ENCODE measurements around the gene CRYZL1.
A peak's percentile ranks its signal among the peaks of the same experiment; 100 is the strongest.

Gene CRYZL1

DNA sequence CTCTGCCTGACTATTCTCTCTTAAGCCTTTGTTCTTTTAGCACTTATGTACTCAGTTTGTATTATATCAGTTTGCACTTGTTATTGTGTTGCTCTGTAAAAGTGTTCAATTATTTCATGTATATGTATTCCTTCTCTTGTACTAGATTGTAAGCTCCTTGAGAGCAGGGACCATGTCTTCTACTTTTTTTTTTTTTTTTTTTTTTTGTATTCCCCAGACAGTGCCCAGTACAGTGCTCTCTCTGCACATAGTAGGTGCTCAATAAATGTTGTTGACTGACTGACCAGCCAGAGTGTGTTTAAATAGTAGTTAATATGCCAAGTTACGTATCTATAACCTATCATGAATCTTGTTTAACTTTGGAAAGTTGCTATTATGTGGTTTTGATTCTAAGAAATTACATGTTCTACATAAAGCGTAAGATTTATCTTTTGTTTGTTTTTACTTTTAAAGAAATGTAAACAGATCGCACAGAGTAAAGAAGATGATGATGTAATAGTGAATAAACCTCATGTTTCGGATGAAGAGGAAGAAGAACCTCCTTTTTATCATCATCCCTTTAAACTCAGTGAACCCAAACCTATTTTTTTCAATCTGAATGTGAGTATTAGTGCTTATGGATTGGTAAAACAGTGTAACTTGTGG is 82.6 kb downstream of the CRYZL1 start:
- DNase-seq = no peak

DNA sequence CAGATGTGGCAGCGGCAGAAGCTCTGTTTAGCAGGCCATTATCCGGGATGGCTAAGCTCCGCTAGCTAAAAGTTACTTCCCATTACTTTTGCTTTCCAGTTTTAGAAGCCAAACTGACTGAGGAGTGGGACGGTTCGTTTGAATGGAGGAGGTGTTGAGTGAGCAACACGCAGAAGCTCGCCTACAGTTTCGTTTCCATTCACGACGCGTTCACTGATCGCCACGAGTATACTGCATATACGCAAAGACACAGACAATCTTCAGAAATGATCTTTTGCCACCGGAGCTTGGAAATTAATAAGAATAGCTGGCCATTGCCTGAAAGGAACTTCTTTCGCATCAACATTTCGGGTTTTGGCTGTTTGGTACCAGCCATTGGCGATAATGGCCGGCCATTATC is 84.1 kb downstream of the CRYZL1 start:
- no peak for DNase-seq

DNA sequence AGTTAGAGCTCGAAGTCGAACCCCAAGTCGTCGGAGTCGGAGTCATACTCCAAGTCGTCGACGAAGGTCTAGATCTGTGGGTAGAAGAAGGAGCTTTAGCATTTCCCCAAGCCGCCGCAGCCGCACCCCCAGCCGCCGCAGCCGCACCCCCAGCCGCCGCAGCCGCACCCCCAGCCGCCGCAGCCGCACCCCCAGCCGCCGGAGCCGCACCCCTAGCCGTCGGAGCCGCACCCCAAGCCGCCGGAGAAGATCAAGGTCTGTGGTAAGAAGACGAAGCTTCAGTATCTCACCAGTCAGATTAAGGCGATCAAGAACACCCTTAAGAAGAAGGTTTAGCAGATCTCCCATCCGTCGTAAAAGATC is 86.6 kb downstream of the CRYZL1 start:
- no peak for DNase-seq

DNA sequence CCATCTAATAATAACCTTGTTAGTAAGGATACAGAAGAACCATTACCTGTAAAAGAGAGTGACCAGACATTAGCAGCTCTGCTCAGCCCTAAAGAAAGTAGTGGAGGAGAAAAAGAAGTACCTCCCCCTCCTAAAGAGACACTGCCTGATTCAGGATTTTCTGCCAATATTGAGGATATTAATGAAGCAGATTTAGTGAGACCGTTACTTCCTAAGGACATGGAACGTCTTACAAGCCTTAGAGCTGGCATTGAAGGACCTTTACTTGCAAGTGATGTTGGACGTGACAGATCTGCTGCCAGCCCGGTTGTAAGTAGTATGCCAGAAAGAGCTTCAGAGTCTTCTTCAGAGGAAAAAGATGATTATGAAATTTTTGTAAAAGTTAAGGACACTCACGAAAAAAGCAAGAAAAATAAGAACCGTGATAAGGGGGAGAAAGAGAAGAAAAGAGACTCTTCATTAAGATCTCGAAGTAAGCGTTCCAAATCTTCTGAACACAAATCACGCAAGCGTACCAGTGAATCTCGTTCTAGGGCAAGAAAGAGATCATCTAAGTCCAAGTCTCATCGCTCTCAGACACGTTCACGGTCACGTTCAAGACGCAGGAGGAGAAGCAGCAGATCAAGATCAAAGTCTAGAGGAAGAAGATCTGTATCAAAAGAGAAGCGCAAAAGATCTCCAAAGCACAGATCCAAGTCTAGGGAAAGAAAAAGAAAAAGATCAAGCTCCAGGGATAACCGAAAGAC is 87.1 kb downstream of the CRYZL1 start:
- no peak for DNase-seq

DNA sequence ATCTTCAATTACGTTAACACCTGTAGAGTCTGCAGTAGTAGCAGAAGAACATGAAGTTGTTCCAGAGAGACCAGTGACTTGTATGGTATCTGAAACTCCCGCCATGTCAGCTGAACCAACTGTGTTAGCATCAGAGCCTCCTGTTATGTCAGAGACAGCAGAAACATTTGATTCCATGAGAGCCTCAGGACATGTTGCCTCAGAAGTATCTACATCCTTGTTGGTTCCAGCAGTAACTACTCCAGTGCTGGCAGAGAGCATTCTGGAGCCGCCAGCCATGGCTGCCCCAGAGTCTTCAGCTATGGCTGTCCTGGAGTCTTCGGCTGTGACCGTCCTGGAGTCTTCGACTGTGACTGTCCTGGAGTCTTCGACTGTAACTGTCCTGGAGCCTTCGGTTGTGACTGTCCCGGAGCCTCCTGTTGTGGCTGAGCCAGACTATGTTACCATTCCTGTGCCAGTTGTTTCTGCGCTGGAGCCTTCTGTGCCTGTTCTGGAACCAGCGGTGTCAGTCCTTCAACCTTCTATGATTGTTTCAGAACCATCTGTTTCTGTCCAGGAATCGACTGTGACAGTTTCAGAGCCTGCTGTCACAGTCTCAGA is 88.4 kb downstream of the CRYZL1 start:
- DNase-seq = no peak

DNA sequence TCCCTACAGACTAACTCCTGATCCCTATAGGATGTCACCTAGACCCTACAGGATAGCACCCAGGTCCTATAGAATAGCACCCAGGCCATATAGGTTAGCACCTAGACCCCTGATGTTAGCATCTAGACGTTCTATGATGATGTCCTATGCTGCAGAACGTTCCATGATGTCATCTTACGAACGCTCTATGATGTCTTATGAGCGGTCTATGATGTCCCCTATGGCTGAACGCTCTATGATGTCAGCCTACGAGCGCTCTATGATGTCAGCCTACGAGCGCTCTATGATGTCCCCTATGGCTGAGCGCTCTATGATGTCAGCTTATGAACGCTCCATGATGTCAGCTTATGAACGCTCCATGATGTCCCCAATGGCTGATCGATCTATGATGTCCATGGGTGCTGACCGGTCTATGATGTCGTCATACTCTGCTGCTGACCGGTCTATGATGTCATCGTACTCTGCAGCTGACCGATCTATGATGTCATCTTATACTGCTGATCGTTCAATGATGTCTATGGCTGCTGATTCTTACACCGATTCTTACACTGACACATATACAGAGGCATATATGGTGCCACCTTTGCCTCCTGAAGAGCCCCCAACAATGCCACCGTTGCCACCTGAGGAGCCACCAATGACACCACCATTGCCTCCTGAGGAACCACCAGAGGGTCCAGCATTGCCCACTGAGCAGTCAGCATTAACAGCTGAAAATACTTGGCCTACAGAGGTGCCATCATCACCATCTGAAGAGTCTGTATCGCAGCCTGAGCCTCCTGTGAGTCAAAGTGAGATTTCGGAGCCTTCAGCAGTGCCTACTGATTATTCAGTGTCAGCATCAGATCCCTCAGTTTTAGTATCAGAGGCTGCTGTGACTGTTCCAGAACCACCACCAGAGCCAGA is 89.2 kb downstream of the CRYZL1 start:
- DNase-seq = no peak

DNA sequence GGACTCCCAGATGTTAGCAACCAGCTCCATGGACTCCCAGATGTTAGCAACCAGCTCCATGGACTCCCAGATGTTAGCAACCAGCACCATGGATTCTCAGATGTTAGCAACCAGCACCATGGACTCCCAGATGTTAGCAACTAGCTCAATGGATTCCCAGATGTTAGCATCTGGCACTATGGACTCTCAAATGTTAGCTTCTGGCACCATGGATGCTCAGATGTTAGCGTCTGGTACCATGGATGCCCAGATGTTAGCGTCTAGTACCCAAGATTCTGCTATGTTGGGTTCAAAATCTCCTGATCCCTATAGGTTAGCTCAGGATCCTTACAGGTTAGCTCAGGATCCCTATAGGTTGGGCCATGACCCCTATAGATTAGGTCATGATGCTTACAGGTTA is 89.9 kb downstream of the CRYZL1 start:
- DNase-seq = no peak

DNA sequence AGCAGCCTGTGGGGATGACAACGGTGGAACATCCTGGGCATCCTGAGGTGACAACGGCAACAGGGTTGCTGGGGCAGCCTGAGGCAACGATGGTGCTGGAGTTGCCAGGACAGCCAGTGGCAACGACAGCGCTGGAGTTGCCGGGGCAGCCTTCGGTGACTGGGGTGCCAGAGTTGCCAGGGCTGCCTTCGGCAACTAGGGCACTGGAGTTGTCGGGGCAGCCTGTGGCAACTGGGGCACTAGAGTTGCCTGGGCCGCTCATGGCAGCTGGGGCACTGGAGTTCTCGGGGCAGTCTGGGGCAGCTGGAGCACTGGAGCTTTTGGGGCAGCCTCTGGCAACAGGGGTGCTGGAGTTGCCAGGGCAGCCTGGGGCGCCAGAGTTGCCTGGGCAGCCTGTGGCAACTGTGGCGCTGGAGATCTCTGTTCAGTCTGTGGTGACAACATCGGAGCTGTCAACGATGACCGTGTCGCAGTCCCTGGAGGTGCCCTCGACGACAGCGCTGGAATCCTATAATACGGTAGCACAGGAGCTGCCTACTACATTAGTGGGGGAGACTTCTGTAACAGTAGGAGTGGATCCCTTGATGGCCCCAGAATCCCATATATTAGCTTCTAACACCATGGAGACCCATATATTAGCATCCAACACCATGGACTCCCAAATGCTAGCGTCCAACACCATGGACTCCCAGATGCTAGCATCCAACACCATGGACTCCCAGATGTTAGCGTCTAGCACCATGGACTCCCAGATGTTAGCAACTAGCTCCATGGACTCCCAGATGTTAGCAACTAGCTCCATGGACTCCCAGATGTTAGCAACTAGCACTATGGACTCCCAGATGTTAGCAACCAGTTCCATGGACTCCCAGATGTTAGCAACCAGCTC is 90.5 kb downstream of the CRYZL1 start:
- no peak for DNase-seq

DNA sequence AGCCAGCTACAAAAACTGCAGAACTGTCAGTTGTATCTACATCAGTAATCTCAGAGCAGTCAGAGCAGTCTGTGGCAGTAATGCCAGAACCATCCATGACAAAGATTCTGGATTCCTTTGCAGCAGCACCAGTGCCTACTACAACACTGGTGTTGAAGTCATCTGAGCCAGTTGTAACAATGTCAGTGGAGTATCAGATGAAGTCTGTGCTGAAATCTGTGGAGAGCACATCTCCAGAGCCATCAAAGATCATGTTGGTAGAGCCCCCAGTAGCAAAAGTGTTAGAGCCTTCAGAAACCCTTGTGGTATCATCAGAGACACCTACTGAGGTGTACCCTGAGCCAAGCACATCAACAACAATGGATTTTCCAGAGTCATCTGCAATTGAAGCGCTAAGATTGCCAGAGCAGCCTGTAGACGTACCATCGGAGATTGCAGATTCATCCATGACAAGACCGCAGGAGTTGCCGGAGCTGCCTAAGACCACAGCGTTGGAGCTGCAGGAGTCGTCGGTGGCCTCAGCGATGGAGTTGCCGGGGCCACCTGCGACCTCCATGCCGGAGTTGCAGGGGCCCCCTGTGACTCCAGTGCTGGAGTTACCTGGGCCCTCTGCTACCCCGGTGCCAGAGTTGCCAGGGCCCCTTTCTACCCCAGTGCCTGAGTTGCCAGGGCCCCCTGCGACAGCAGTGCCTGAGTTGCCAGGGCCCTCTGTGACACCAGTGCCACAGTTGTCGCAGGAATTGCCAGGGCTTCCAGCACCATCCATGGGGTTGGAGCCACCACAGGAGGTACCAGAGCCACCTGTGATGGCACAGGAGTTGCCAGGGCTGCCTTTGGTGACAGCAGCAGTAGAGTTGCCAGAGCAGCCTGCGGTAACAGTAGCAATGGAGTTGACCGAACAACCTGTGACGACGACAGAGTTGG is 91.4 kb downstream of the CRYZL1 start:
- DNase-seq = no peak

DNA sequence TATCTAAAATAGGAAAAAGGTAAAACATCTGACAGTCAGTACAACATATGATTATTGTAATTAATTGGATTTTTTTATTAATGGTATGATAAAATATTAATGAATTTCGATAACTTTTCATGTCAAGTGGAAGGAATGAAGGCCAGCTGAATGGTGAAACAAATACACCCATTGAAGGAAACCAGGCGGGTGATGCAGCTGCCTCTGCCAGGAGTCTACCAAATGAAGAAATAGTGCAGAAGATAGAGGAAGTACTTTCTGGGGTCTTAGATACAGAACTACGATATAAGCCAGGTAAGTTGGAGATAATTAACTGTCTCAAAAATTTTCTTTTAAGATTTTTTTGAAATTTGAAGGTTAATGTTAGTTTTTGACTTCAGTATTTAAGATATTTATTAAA is 95.5 kb downstream of the CRYZL1 start:
- no peak for DNase-seq

DNA sequence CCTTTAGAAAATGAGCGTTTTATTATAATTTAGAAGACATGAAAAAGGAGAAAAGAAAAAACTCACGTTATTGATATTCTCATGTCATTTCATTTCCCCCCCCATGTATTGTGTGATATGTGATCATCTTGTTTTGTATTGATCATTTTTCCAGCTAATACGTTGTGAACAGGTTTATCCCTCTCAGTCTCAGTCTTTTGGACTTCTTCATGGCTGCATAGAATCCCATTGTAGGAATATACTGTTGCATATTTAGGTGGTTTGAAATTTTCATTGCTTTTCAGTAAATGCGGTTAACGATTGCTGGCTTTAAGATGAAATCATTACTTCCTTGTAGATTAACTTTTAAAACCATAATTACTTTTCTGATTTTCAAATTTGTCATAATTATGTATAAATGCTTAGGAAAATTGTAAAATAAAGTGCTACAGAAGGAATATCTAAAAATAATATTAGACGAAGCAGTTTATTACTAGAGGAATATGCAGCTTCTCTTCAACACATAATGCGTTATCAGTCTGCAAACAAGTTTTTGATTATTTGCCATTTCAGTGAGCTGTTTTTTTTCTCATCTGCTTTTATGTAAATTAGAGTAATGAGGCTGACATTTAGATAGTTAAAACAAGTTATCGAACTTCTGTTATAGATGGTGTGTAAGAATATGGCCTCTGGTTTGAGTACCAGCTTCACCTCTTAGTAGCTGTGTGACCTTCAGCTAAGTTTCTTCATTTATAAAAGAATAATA is 96.9 kb downstream of the CRYZL1 start:
- no peak for DNase-seq

DNA sequence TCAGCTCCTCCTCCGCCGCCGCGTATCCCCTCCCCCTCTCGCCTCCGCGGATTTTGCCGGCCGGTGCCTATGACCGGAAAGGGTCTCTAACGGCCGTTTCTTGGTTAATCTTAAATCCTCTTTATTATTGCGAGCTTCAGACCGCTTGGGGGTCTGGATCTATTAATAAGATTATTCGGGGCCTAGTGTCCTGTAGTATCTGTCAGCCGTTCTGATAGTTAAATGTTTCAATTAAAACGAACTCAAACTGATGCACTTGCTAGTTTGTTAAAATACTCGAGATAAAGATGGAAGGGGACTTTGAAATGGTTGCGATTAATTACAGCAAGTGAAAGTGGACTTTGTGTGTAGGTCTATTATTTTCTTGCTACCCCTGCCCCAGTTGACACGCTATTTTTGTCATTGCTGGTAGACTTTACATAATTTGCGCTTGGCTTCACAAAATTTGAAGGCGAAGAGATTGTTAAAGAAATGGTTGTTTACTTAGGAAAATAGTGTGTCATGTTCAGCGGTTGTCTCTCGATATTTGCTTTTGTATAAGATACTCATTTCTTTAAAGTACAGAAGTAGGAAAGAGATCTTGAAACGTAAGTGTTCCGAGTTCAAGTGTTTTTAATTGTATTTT is 97.9 kb downstream of the CRYZL1 start:
- DNase-seq = peak; percentile 82 to 85

DNA sequence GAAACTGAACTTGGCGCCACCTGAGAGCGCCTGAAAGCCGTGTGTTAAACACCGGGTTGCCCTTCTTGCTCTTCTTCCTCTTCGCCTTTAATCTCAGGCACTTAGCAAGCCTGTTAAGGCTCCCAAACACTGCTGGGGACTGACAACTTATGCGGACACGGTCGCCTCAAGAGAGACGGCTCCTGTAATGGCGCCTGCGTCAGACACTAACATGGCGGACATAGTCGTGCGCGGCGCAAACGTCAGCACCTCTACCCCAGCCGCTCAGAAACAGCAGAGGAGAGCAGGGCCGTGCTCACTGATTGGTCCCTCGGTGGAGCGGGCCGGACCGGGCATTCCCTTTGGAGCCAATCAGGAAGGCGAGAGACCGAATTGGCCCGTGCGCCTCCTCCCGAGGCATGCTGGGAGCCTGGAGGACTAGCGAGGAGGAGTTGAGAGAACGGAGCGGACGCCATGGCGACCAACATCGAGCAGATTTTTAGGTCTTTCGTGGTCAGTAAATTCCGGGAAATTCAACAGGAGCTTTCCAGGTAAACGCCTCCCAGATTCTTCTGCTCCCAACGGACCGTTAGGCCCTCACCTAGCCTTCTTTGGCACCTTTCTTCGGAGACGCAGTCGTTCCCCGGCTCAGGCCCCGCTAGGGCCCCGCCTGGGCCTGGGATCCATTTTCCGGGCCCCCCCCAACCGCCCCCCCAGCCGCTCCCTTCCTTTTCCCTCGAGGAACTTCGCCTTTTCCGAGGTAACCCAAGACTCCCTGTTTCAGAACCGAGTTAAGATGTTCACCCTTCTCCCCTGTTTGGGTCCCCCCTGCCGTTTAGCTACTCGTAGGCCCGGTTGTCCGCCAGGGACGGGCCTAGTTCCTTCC is 98.7 kb downstream of the CRYZL1 start, which contains the start of gene SON:
TSS of gene SON (plus strand) at position 399 of the 865 bp plus-strand sequence. CDS start at position 454, 55 bp downstream.
- DNase-seq = peak; percentile 96 to 98

DNA sequence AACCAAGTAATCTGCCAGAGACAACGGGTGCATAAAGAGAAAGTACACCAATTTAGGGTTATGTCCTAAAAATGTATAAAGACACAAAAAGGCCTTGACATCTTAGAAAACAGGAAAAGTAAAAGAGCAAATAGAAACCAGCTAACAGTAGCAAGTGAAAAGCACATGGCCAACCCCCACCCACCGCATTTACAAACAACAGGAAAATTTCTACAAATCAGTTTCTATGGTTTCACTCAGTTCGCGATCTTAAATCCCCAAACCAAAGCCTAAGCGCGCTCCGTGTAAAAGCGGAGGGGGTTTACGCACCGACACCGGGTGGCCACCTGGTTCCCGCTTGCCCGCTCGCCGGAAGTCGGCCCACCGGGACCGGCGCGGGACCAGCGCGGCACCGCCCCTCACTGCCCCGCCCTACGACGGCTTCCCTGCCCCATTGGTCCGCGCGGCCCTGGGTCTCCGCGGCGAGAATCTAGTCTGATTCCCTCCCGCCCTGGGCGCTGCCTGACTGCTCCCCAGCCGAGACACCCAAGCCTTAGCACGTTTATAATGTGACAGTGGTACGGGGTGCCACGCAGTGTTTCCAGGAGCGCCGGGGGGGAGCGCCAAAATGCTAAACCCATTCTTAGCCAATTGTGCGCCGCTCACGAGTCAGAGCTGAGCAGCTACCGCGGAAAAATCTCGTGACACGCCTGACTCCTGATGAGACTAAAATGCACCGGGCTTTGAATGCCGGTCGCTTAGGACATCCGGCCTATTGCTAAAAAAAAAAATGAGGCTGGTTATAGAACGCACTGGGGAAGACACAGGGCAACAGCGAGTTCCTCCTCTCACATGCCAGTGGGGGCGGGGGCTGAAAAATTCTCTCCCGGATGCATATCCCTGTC is 99.5 kb downstream of the CRYZL1 start, which contains the start of gene GART:
TSS of gene GART (minus strand) at position 362 of the 884 bp plus-strand sequence. CDS start 2,802 bp downstream, outside the sequence.
- DNase-seq = peak; percentile 84 to 87

DNA sequence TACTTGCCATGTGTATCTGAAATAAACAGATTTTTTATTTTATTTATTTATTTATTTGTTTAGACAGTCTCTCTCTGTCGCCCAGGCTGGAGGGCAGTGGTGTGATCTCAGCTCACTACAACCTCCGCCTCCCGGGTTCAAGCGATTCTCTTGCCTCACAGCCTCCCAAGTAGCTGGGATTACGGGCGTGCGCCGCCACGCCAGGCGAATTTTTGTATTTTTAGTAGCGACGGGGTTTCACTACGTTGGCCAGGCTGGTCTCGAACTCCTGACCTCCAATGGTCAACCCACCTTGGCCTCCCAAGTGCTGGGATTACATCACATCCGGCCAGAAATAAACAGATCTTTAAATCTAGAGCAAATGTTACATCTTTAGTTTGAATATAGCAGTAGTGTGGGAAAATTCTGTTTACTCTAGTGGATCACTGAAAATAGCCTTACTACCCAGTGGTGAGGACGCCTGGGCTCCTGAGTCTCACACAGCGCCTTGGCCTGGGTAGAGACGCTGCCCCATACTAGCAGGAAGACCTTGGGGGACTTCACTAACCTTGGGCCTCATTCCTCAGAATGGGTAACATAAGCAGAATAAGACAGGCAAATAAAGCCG is 100.3 kb downstream of the CRYZL1 start:
- peak; percentile 28 to 50 for DNase-seq

DNA sequence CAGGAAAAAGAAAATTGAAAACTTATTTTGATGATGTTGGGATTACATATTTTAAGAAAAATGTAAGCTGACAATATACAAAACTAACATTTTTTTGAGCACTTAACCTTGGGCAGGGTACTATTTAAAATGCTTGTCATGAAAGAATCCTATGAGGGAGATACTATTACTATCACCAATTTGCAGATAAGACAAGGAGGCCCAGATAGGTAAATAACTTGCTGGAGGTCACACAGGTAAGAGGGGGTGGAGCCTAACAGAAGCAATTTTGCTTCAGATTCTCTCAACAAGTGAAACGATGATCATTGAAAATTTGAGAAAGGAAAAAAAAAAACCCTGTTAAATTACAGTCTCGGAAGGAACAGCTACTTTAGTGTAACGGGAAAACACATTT is 100.8 kb downstream of the CRYZL1 start:
- DNase-seq = no peak

DNA sequence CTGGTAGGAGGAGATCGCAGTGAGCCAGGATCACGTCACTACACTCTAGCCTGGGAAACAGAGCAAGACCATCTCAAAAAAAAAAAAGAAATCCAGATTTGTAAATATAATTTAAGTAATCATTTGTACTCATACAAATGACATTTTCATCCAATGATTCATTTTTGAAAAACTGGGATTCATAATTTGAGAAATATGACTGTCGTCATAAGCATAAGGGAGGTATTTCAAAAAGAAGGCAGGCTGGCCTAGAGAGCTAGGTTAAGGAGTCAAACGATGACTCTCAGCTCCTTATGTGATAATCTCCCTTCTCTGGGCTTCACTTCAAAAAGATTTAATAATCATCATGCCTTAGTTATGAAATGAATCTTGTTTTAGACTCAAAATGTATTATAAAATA is 101.9 kb downstream of the CRYZL1 start:
- DNase-seq = no peak

Data from activated CD4-positive, alpha-beta T cell treated with anti-CD3 and anti-CD28 coated beads, Interleukin-2, amount 50 U/mL, for 48 hours (primary cell).